ENCODE measurements around the gene EEF1AKMT3.

The EEF1AKMT3 gene

GRCh38 chr12:57735198-57735855 lies 37.1 kb upstream of the EEF1AKMT3 start:
- DNase-seq (ENCODE audit: low spot score): no peak

- DNase-seq (ENCODE audit: low spot score): no peak
These were observed 36.3 kb upstream of the EEF1AKMT3 start for GRCh38 chr12:57735952-57736740.

- DNase-seq (ENCODE audit: low spot score): no peak
These were observed 35.5 kb upstream of the EEF1AKMT3 start for GRCh38 chr12:57736741-57737466.

DNA sequence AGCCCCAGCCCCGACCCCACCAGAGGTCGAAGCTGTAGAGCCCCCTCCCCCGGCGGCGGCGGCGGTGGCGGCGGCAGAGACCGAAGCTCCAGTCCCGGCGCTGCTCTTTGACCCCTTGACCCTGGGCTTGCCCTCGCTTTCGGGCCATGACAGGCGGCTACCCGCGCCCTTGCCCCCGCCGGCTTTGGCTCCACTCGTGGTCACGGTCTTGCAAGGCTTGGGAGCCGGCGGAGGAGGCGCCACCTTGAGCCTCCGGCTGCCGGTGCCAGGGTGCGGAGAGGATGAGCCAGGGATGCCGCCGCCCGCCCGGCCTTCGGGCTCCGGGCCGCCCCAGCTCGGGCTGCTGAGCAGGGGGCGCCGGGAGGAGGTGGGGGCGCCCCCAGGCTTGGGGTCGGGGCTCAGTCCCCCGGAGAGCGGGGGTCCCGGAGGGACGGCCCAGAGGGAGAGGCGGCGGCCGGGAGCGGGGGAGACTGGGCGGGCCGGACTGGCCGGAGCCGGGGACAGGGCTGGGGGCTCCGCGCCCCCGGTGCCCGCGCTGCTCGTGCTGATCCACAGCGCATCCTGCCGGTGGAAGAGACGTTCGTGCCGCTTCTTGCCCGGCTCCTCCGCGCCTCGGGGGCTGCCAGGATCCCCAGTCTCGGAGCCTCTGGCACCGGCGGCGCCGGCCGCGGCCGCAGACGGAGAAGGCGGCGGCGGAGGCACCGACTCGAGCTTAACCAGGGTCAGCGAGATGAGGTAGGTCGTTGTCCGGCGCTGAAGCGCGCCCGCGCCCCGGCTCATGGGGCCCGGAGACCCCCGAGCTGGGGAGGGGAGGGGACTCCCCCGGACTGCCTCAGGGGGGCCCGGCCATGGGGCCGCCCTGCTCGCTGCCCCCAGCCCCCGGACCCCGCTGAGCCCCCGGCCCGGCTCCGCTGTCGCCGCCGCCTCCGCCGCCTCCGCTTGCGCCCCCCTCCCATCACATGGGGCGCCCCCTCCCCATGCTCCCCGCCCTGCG lies 34.6 kb upstream of the EEF1AKMT3 start:
- DNase-seq (ENCODE audit: low spot score): no peak

GRCh38 chr12:57738661-57739237 lies 33.7 kb upstream of the EEF1AKMT3 start, which contains the start of gene AGAP2:
Gene AGAP2 (minus strand): TSS chr12:57738742. CDS start chr12:57738246, 496 bp downstream.
- DNase-seq (ENCODE audit: low spot score): no peak

DNA sequence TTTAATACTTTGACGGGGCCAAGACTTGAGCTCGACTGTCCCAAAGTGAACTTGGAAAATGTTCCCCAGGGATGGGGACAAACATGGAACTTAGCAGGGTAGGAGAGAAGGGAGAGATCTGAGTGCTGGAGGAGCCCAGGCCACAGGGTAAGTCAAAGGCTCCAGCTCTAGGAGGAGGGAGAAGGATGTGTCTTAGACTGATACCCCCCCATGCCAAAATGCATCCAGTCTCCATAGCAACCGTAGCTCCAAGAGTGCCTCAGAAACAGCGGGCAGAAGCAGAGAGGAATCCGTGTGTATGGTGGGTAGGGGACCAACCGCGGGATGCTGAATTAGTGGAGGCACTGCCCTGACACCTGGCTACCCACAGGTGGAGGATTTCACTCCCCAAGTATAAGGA lies 33.0 kb upstream of the EEF1AKMT3 start:
- no peak for DNase-seq (ENCODE audit: low spot score)

DNA sequence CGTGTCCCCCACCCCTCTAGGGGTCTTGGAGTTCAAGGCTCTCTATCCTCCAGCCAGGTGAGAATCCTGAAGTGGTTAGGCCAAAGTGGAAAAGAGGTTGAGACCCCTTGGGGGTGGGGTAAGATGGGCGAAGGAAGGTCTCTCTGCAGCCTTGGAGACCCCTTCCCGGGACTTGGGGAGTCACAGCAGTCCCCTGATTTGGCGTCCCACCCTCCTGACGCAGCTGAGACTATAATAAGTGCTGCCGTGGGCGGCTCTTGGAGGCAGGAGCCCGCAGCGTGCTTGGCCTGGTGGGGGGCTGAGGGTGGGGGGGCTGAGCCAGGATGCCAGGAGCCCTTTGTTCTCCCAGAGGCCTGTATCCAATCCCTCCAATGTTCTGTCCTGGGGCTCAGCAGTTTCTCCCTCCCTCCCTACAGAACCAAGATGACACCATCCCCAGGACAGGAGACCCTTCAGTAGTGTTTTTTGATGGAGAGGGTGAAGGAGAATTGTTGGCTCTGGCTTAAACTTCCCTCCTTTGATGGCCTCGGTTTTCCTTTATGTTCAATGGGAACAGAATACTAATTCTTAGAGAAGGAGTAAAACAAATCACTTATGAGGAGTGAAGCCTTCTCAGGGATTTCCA lies 32.4 kb upstream of the EEF1AKMT3 start:
- DNase-seq (ENCODE audit: low spot score): no peak

GRCh38 chr12:57740656-57741412 lies 31.6 kb upstream of the EEF1AKMT3 start:
- peak; percentile 82 for DNase-seq (ENCODE audit: low spot score)

GRCh38 chr12:57741413-57741789 lies 31.0 kb upstream of the EEF1AKMT3 start:
- no peak for DNase-seq (ENCODE audit: low spot score)

- peak; percentile 85 for DNase-seq (ENCODE audit: low spot score)
These were observed 30.3 kb upstream of the EEF1AKMT3 start for GRCh38 chr12:57741844-57742738.

- no peak for DNase-seq (ENCODE audit: low spot score)
These were observed 28.6 kb upstream of the EEF1AKMT3 start for GRCh38 chr12:57743769-57744168.

DNA sequence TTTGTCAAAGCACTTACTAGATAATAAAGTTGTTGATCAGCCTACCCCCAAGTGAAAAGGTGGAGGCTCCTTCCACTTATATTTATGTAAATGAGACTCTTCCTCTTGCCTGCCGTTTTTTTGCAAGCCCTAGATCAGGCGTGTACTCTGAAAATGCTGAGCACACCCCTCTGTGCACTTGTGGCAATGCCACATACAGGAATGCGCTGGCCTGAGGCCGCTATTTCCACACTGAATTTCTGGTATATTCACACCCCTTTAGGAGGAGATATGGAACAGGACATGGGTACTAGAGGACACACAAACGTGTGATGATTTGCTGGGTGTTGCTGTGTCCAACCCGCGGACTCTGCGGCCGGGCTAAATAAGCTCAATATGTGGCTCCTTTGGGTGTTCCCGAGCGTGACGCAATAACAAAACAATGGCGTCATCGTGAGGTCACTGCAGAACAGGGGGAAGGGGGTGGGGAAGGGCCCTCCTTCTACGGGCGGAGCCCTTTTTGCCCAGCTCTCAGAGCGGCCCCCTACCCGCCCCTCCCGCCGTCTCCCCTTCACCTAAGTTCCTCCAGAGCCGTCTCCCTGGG lies 28.1 kb upstream of the EEF1AKMT3 start:
- DNase-seq (ENCODE audit: low spot score): no peak

DNA sequence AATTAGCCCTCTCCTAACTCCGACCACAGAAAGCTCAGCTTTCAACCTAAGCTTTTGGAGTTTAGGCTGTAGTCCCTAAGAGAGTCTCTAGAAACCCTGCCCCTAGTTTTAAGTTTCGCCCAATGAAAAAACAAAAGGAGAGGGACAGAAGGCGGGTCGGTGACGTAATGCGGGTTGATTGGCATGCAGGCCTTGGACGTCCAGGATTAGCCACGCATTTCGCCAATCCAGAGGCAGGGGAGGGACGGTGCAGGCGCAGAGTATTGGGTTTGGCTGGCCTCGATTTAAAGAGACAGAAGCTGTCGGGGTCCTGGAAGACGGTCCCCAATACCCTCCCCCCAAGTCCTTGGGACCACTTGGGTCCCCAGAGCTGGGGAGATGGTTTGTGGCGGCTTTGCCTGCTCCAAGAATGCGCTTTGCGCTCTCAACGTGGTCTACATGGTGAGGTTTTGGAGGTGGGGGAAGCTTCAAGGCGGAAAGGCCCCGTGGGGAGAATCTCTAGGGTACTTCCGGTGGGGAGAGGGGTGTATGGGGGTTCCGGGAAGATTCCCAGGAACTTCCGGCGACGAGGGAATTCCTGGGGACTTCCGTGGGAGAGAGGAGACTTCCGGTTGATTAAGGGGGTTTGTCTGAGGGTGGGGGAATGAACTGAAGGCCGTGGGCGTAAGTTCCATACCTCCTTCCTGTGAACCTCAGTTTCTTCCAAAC lies 27.5 kb upstream of the EEF1AKMT3 start, which contains the start of gene TSPAN31:
TSS of gene TSPAN31 (plus strand) at position 263 of the 708 bp plus-strand sequence. CDS start at position 379, 116 bp downstream.
- DNase-seq (ENCODE audit: low spot score): peak; percentile 95

GRCh38 chr12:57745485-57745881 lies 26.9 kb upstream of the EEF1AKMT3 start:
- no peak for DNase-seq (ENCODE audit: low spot score)

DNA sequence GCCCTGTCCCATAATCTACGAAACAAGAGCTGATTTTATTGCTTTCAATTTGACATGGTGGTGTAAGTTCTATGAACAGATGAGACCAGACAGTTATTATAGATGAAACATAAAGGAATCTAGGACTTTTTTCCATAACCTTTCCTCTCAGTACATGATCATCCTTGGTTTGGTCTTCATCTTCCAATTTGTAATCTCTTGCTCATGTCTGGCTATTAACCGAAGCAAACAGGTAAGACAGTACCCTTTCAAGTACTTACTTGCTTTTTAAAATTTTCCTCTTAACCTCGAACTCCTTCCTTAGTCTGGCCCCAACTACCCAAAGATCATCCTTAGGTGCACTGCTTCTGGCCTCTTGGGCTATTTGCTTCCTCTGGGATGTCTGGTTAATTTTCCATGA lies 26.4 kb upstream of the EEF1AKMT3 start:
- DNase-seq (ENCODE audit: low spot score): no peak

DNA sequence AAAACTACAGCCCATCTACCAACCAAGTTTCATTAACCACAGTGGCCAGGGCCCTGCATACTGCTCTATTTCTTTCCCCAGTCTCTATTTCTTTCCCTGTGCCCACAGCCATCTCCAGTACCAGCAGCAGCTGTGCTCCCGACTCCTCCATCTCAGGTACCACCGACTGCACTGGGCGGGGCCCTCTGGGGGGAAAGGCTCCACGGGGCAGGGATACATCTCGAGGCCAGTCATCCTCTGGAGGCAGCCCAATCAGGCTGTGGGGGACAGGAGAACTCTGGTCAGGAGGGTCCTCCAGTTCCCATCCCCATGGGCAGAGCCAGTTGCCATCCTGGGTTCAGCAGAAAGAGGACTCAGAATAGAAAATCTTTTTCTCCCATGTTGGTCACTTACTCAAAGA lies 23.4 kb upstream of the EEF1AKMT3 start:
- DNase-seq (ENCODE audit: low spot score): no peak

- DNase-seq (ENCODE audit: low spot score): no peak
These were observed 21.6 kb upstream of the EEF1AKMT3 start for GRCh38 chr12:57750561-57751431.

Data from CD4-positive, alpha-beta T cell treated with Interleukin-15 for 4 hours (primary cell).